ENCODE results near the gene KIRREL3.

Gene KIRREL3

GRCh38 chr11:126546191-126546590, 454.4 kb downstream of the KIRREL3 start:
- no peaks in the 10 kb centered on the region for H3K36me3 ChIP-seq (ENCODE audit: control insufficient read depth, insufficient read depth, low read length)
- no peak for DNase-seq (ENCODE audit: extremely low read depth, insufficient read length)
- no peaks in the 10 kb centered on the region; the same call in 1 of the 2 replicates for H3K27me3 ChIP-seq (replicated peaks; ENCODE audit: control insufficient read depth, insufficient read depth, low read length)

GRCh38 chr11:126545057-126545555, 455.5 kb downstream of the KIRREL3 start:
- H3K36me3 ChIP-seq (ENCODE audit: control insufficient read depth, insufficient read depth, low read length), result no peaks in the 10 kb centered on the region
- no peak overlapping the region for H3K4me3 ChIP-seq (replicated peaks; ENCODE audit: low read depth, low read length)
- no peaks in the 10 kb centered on the region; the same call in 1 of the 2 replicates for H3K27me3 ChIP-seq (replicated peaks; ENCODE audit: control insufficient read depth, insufficient read depth, low read length)
- DNase-seq (ENCODE audit: extremely low read depth, insufficient read length), result no peak
- TF ChIP-seq CTCF (IDR thresholded peaks at IDR 0.05; ENCODE audit: insufficient read depth, low read length, poor library complexity, severe bottlenecking), result no peak

More at GRCh38 chr11:126546191-126546590, 454.4 kb downstream of the KIRREL3 start:
- no peak for TF ChIP-seq CTCF (IDR thresholded peaks at IDR 0.05; ENCODE audit: insufficient read depth, low read length, poor library complexity, severe bottlenecking)
- no peak overlapping the region for H3K4me3 ChIP-seq (replicated peaks; ENCODE audit: low read depth, low read length)

- Histone ChIP-seq H3K4me3 (replicated peaks; ENCODE audit: low read depth, low read length) (no peak overlapping the region), H3K27me3 (replicated peaks; ENCODE audit: control insufficient read depth, insufficient read depth, low read length) (peaks cover 2% of the 10 kb centered on the region; the same call in 1 of the 2 replicates), H3K36me3 (ENCODE audit: control insufficient read depth, insufficient read depth, low read length) (no peaks in the 10 kb centered on the region)
- DNase-seq (ENCODE audit: extremely low read depth, insufficient read length), result no peak
- no peak for TF ChIP-seq CTCF (IDR thresholded peaks at IDR 0.05; ENCODE audit: insufficient read depth, low read length, poor library complexity, severe bottlenecking)
These were observed 456.2 kb downstream of the KIRREL3 start for GRCh38 chr11:126544108-126545056.

- H3K27me3 ChIP-seq (replicated peaks; ENCODE audit: control insufficient read depth, insufficient read depth, low read length), result peaks cover 2% of the 10 kb centered on the region; the same call in 1 of the 2 replicates
- no peaks in the 10 kb centered on the region for H3K36me3 ChIP-seq (ENCODE audit: control insufficient read depth, insufficient read depth, low read length)
- H3K4me3 ChIP-seq (replicated peaks; ENCODE audit: low read depth, low read length), result no peak overlapping the region
- no peak for DNase-seq (ENCODE audit: extremely low read depth, insufficient read length)
- TF ChIP-seq CTCF (IDR thresholded peaks at IDR 0.05; ENCODE audit: insufficient read depth, low read length, poor library complexity, severe bottlenecking), result no peak
These were observed 456.9 kb downstream of the KIRREL3 start for GRCh38 chr11:126543691-126544090.

- no peak for TF ChIP-seq CTCF (IDR thresholded peaks at IDR 0.05; ENCODE audit: insufficient read depth, low read length, poor library complexity, severe bottlenecking)
- H3K36me3 ChIP-seq (ENCODE audit: control insufficient read depth, insufficient read depth, low read length), result no peaks in the 10 kb centered on the region
- DNase-seq (ENCODE audit: extremely low read depth, insufficient read length), result no peak
- no peak overlapping the region for H3K4me3 ChIP-seq (replicated peaks; ENCODE audit: low read depth, low read length)
- H3K27me3 ChIP-seq (replicated peaks; ENCODE audit: control insufficient read depth, insufficient read depth, low read length), result peaks cover 2% of the 10 kb centered on the region; the same call in 1 of the 2 replicates
These were observed 458.1 kb downstream of the KIRREL3 start for GRCh38 chr11:126542334-126543015.
